Mesothelial cell of epicardium (in vitro differentiated cells): ENCODE data around the gene ILKAP. TPM values are rescaled to one million over a fixed set of nuclear protein-coding genes. Genes with fewer than 3 reads are reported as not detected.

Experiments used
- DNase-seq, 2 experiments: peaks; one replicate each; pipeline ENCODE4 v3.0.0; 2021; ENCODE audit warnings: low spot score in 2 of 2; ENCODE audit not compliant: unreplicated experiment in 2 of 2
- H3K27ac Mint-ChIP-seq: 2 replicates; pipeline ENCODE4 v1.8.0; 2021; ENCODE audit warnings: mixed read lengths
- H3K27me3 Mint-ChIP-seq: 2 replicates; pipeline ENCODE4 v1.8.0; 2021; ENCODE audit warnings: low read depth, mixed read lengths
- H3K36me3 Mint-ChIP-seq: 2 replicates; pipeline ENCODE4 v1.8.0; 2021; ENCODE audit warnings: mixed read lengths
- H3K4me1 Mint-ChIP-seq: 2 replicates; pipeline ENCODE4 v1.8.0; 2021; ENCODE audit warnings: mixed read lengths
- H3K4me3 Mint-ChIP-seq: 2 replicates; pipeline ENCODE4 v1.8.0; 2021; ENCODE audit warnings: mild to moderate bottlenecking, moderate library complexity, mixed read lengths
- H3K9me3 Mint-ChIP-seq: 2 replicates; pipeline ENCODE4 v1.8.0; 2021; ENCODE audit warnings: mixed read lengths
- CTCF ChIP-seq: fragments of 200-600 bp; sonication (generic); IDR thresholded peaks from one replicate; pipeline ENCODE4 v1.5.0; 2021; ENCODE audit warnings: antibody characterized with exemption; ENCODE audit not compliant: unreplicated experiment
- total RNA-seq: library from RNA; stranded (reverse); gene quantifications from 3 replicates; pipeline ENCODE4 v1.2.1, GENCODE V29; 2021

Gene ILKAP
- total RNA-seq, 1 donor from 2014 or later = 54.0 TPM

GRCh38 chr2:238238311-238238765 is 34.8 kb upstream of the ILKAP start:
- Mint-ChIP-seq H3K9me3 (no peaks in the 10 kb centered on the region), H3K27ac (no peak overlapping the region), H3K4me3 (peak overlapping the region; percentile 41), H3K4me1 (peaks cover 6% of the 10 kb centered on the region), H3K27me3 (peaks cover 49% of the 10 kb centered on the region), H3K36me3 (no peaks in the 10 kb centered on the region)
- no peak for TF ChIP-seq CTCF
- no peak for DNase-seq

GRCh38 chr2:238237431-238238135 is 34.1 kb upstream of the ILKAP start:
- H3K4me1 Mint-ChIP-seq = peaks cover 4% of the 10 kb centered on the region
- H3K27me3 Mint-ChIP-seq = peaks cover 49% of the 10 kb centered on the region
- H3K36me3 Mint-ChIP-seq = no peaks in the 10 kb centered on the region
- no peak overlapping the region for H3K27ac Mint-ChIP-seq
- H3K4me3 Mint-ChIP-seq = peak overlapping the region; percentile 34
- DNase-seq = no peak
- TF ChIP-seq CTCF = no peak
- no peaks in the 10 kb centered on the region for H3K9me3 Mint-ChIP-seq

- no peak for DNase-seq
- H3K4me1 Mint-ChIP-seq = peaks cover 4% of the 10 kb centered on the region
- H3K27me3 Mint-ChIP-seq = peaks cover 47% of the 10 kb centered on the region
- no peak overlapping the region for H3K4me3 Mint-ChIP-seq
- no peak for TF ChIP-seq CTCF
- no peaks in the 10 kb centered on the region for H3K36me3 Mint-ChIP-seq
- H3K27ac Mint-ChIP-seq = no peak overlapping the region
- H3K9me3 Mint-ChIP-seq = no peaks in the 10 kb centered on the region
These were observed 33.1 kb upstream of the ILKAP start for GRCh38 chr2:238236571-238236970.

- no peak for TF ChIP-seq CTCF
- no peaks in the 10 kb centered on the region for H3K9me3 Mint-ChIP-seq
- H3K4me3 Mint-ChIP-seq = peak overlapping the region; percentile 59
- no peak for DNase-seq
- no peaks in the 10 kb centered on the region for H3K36me3 Mint-ChIP-seq
- peaks cover 9% of the 10 kb centered on the region for H3K4me1 Mint-ChIP-seq
- no peak overlapping the region for H3K27ac Mint-ChIP-seq
- H3K27me3 Mint-ChIP-seq = peaks cover 43% of the 10 kb centered on the region
These were observed 32.4 kb upstream of the ILKAP start for GRCh38 chr2:238235856-238236255.

GRCh38 chr2:238235331-238235732 is 31.8 kb upstream of the ILKAP start:
- H3K27ac Mint-ChIP-seq = no peak overlapping the region
- H3K4me1 Mint-ChIP-seq = peaks cover 13% of the 10 kb centered on the region
- no peaks in the 10 kb centered on the region for H3K9me3 Mint-ChIP-seq
- no peak for DNase-seq
- no peak for TF ChIP-seq CTCF
- no peaks in the 10 kb centered on the region for H3K36me3 Mint-ChIP-seq
- peak overlapping the region; percentile 59 for H3K4me3 Mint-ChIP-seq
- H3K27me3 Mint-ChIP-seq = peaks cover 47% of the 10 kb centered on the region
